ENCODE measurements around the gene SPSB2. TPM values are rescaled to one million over a fixed set of nuclear protein-coding genes. Genes with fewer than 3 reads are reported as not detected.

Gene SPSB2
- total and polyA plus RNA-seq, 9 of the 15 experiments (the other 6 are each of a cell fraction or from before 2014, with no cell fraction given), result 0.10 to 10.6 (median 1.9) TPM

- TF ChIP-seq MYBL2 (IDR thresholded peaks at IDR 0.05; ENCODE audit: low read depth) (no peak), MYBL2 (CRISPR knock-in tag; IDR thresholded peaks at IDR 0.05; ENCODE audit: borderline replicate concordance) (no peak), UBTF (IDR thresholded peaks at IDR 0.05; ENCODE audit: borderline replicate concordance in 1 of 2, low read depth in 2 of 2, low read length in 2 of 2) (no peak), ATF1 (CRISPR knock-in tag; IDR thresholded peaks at IDR 0.05) (no peak), ATF1 (tag; IDR thresholded peaks at IDR 0.05) (peak; percentile 34; the same call in 1 of the 2 replicates), DACH1 (IDR thresholded peaks at IDR 0.05; ENCODE audit: partially characterized antibody) (peak; percentile 69), CCNT2 (IDR thresholded peaks at IDR 0.05; ENCODE audit: borderline replicate concordance, extremely low read depth, insufficient read length, low read depth, low read length) (peak; percentile 34), ARHGAP35 (IDR thresholded peaks at IDR 0.05; ENCODE audit: partially characterized antibody) (no peak), ZNF449 (CRISPR knock-in tag; IDR thresholded peaks at IDR 0.05) (no peak), HNRNPLL (IDR thresholded peaks at IDR 0.05; ENCODE audit: low read depth, low read length, poor library complexity, severe bottlenecking) (no peak), CC2D1A (IDR thresholded peaks at IDR 0.05) (no peak), PURB (CRISPR knock-in tag; IDR thresholded peaks at IDR 0.05; ENCODE audit: low read depth) (no peak), E2F6 (IDR thresholded peaks at IDR 0.05; ENCODE audit: borderline replicate concordance in 1 of 2, extremely low read depth in 1 of 2, insufficient read depth in 1 of 2, insufficient read length in 1 of 2, low read depth in 1 of 2, low read length in 1 of 2, poor library complexity in 1 of 2, severe bottlenecking in 1 of 2) (peak in 1 of 2 experiments; percentile 21), PREB (CRISPR knock-in tag; IDR thresholded peaks at IDR 0.05) (no peak), ZNF134 (CRISPR knock-in tag; conservative IDR thresholded peaks at IDR 0.05) (no peak), TFAM (CRISPR knock-in tag; conservative IDR thresholded peaks at IDR 0.05) (no peak), GTF2B (IDR thresholded peaks at IDR 0.05; ENCODE audit: extremely low read depth, insufficient read length) (no peak)
Measured at GRCh38 chr12:6872073-6873048, 742 bp downstream of the SPSB2 start (continued).

Data from K562 (cell line).